WTC11 (cell line): Measurements from ENCODE around the gene ENTPD8. TPM values are rescaled to one million over a fixed set of nuclear protein-coding genes. Genes with fewer than 3 reads are reported as not detected.

ENCODE experiments used
- ATAC-seq: fragments of 200-7000 bp; cut with Tn5 transposase; 2 replicates; pipeline ENCODE4 v1.10.0; 2021; ENCODE audit warnings: mild to moderate bottlenecking, moderate library complexity
- CTCF ChIA-PET: fragments of 300-600 bp; sonication (Branson Sonifier 250); formaldehyde crosslinking; loops from one replicate; lab custom pipeline; 2021; ENCODE audit warnings: antibody characterized with exemption; lab: Charles Lee
- POLR2A ChIA-PET: fragments of 350-600 bp; sonication (Branson Sonifier 250); formaldehyde crosslinking; loops from one replicate; lab custom pipeline; 2021; ENCODE audit warnings: antibody characterized with exemption; lab: Charles Lee
- DNase-seq: peaks from one replicate; pipeline ENCODE4 v3.0.0; 2021; ENCODE audit warnings: low spot score
- H3K27ac Mint-ChIP-seq: 2 replicates; pipeline ENCODE4 v1.8.0; 2021; ENCODE audit warnings: mixed read lengths
- H3K27me3 Mint-ChIP-seq: 2 replicates; pipeline ENCODE4 v1.8.0; 2021; ENCODE audit warnings: low read depth, mild to moderate bottlenecking, moderate library complexity, mixed read lengths
- H3K36me3 Mint-ChIP-seq: 2 replicates; pipeline ENCODE4 v1.8.0; 2021; ENCODE audit warnings: mixed read lengths
- H3K4me1 Mint-ChIP-seq: 2 replicates; pipeline ENCODE4 v1.8.0; 2022; ENCODE audit warnings: mixed read lengths
- H3K4me3 Mint-ChIP-seq: 2 replicates; pipeline ENCODE4 v1.8.0; 2021; ENCODE audit warnings: mild to moderate bottlenecking, moderate library complexity, mixed read lengths
- H3K9me3 Mint-ChIP-seq: 2 replicates; pipeline ENCODE4 v1.8.0; 2021; ENCODE audit warnings: mixed read lengths
- ELF4 ChIP-seq: sonication (generic); formaldehyde crosslinking; IDR thresholded peaks from 2 replicates; pipeline ENCODE4 v1.8.1; 2022; ENCODE audit warnings: low read depth, mild to moderate bottlenecking, moderate library complexity, missing genetic modification reagents
- JAZF1 ChIP-seq: fragments of 250-450 bp; sonication (Bioruptor Pico); IDR thresholded peaks from 2 replicates; pipeline ENCODE4 v1.9.0; 2021; ENCODE audit warnings: moderate library complexity, mild to moderate bottlenecking, inconsistent platforms
- NFATC4 ChIP-seq: fragments of 250-450 bp; sonication (Bioruptor Pico); IDR thresholded peaks from 2 replicates; pipeline ENCODE4 v1.9.0; 2021; ENCODE audit warnings: mild to moderate bottlenecking
- NR1H2 ChIP-seq: sonication (generic); formaldehyde crosslinking; IDR thresholded peaks from 2 replicates; pipeline ENCODE4 v1.9.0; 2021; ENCODE audit warnings: mild to moderate bottlenecking, moderate library complexity, missing genetic modification reagents
- SP1 ChIP-seq: sonication (generic); formaldehyde crosslinking; conservative IDR thresholded peaks from 2 replicates; pipeline ENCODE4 v1.8.1; 2022; ENCODE audit warnings: missing genetic modification reagents
- TEAD1 ChIP-seq: sonication (generic); formaldehyde crosslinking; IDR thresholded peaks from 2 replicates; pipeline ENCODE4 v1.8.0; 2022; ENCODE audit warnings: mild to moderate bottlenecking, missing genetic modification reagents
- ZBTB21 ChIP-seq: sonication (generic); formaldehyde crosslinking; IDR thresholded peaks from 2 replicates; pipeline ENCODE4 v1.8.1; 2023; ENCODE audit warnings: mild to moderate bottlenecking, missing genetic modification reagents, borderline replicate concordance
- ZNF121 ChIP-seq: sonication (generic); formaldehyde crosslinking; IDR thresholded peaks from 2 replicates; pipeline ENCODE4 v1.8.0; 2023; ENCODE audit warnings: missing genetic modification reagents
- ZNF263 ChIP-seq: sonication (generic); formaldehyde crosslinking; IDR thresholded peaks from 2 replicates; pipeline ENCODE4 v1.8.1; 2022; ENCODE audit warnings: low read depth, mild to moderate bottlenecking, moderate library complexity, missing genetic modification reagents
- total RNA-seq: library from RNA; stranded (reverse); gene quantifications from 3 replicates; pipeline ENCODE4 v1.2.3, GENCODE V29; 2021
- TF ChIP-seq, protein P1 (sequence below): sonication (generic); formaldehyde crosslinking; IDR thresholded peaks from 2 replicates; pipeline ENCODE4 v1.8.1; 2022; ENCODE audit warnings: low read depth, missing genetic modification reagents, borderline replicate concordance
- TF ChIP-seq, protein P2 (sequence below): sonication (generic); formaldehyde crosslinking; IDR thresholded peaks from 2 replicates; pipeline ENCODE4 v1.8.0; 2023; ENCODE audit warnings: missing genetic modification reagents, mild to moderate bottlenecking, borderline replicate concordance
- TF ChIP-seq, protein P3 (sequence below): sonication (generic); formaldehyde crosslinking; IDR thresholded peaks from 2 replicates; pipeline ENCODE4 v1.8.1; 2023; ENCODE audit warnings: mild to moderate bottlenecking, missing genetic modification reagents, moderate library complexity

Gene ENTPD8
- total RNA-seq, 1 experiment from 2014 or later: 2.3 TPM

GRCh38 chr9:137417161-137418021, 23.8 kb downstream of the ENTPD8 start:
- ChIA-PET POLR2A (no interaction called here), CTCF (no interaction called here)
- H3K4me1 Mint-ChIP-seq: peaks cover 7% of the 10 kb centered on the region
- peak; percentile 10 for DNase-seq
- no peaks in the 10 kb centered on the region for H3K9me3 Mint-ChIP-seq
- no peak overlapping the region for H3K4me3 Mint-ChIP-seq
- H3K27me3 Mint-ChIP-seq: no peaks in the 10 kb centered on the region
- no peaks in the 10 kb centered on the region for H3K36me3 Mint-ChIP-seq
- no peak for ATAC-seq
- H3K27ac Mint-ChIP-seq: no peak overlapping the region
- TF ChIP-seq, protein P1, sequence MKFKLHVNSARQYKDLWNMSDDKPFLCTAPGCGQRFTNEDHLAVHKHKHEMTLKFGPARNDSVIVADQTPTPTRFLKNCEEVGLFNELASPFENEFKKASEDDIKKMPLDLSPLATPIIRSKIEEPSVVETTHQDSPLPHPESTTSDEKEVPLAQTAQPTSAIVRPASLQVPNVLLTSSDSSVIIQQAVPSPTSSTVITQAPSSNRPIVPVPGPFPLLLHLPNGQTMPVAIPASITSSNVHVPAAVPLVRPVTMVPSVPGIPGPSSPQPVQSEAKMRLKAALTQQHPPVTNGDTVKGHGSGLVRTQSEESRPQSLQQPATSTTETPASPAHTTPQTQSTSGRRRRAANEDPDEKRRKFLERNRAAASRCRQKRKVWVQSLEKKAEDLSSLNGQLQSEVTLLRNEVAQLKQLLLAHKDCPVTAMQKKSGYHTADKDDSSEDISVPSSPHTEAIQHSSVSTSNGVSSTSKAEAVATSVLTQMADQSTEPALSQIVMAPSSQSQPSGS (CRISPR knock-in tag): no peak
- TF ChIP-seq TEAD1 (CRISPR knock-in tag) (no peak), ZNF121 (CRISPR knock-in tag) (no peak), ELF4 (CRISPR knock-in tag) (no peak), JAZF1 (CRISPR knock-in tag) (no peak)
- TF ChIP-seq, protein P2, sequence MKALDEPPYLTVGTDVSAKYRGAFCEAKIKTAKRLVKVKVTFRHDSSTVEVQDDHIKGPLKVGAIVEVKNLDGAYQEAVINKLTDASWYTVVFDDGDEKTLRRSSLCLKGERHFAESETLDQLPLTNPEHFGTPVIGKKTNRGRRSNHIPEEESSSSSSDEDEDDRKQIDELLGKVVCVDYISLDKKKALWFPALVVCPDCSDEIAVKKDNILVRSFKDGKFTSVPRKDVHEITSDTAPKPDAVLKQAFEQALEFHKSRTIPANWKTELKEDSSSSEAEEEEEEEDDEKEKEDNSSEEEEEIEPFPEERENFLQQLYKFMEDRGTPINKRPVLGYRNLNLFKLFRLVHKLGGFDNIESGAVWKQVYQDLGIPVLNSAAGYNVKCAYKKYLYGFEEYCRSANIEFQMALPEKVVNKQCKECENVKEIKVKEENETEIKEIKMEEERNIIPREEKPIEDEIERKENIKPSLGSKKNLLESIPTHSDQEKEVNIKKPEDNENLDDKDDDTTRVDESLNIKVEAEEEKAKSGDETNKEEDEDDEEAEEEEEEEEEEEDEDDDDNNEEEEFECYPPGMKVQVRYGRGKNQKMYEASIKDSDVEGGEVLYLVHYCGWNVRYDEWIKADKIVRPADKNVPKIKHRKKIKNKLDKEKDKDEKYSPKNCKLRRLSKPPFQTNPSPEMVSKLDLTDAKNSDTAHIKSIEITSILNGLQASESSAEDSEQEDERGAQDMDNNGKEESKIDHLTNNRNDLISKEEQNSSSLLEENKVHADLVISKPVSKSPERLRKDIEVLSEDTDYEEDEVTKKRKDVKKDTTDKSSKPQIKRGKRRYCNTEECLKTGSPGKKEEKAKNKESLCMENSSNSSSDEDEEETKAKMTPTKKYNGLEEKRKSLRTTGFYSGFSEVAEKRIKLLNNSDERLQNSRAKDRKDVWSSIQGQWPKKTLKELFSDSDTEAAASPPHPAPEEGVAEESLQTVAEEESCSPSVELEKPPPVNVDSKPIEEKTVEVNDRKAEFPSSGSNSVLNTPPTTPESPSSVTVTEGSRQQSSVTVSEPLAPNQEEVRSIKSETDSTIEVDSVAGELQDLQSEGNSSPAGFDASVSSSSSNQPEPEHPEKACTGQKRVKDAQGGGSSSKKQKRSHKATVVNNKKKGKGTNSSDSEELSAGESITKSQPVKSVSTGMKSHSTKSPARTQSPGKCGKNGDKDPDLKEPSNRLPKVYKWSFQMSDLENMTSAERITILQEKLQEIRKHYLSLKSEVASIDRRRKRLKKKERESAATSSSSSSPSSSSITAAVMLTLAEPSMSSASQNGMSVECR (CRISPR knock-in tag): no peak

GRCh38 chr9:137416563-137417151, 24.5 kb downstream of the ENTPD8 start:
- POLR2A ChIA-PET: no interaction called here
- no peak overlapping the region for H3K4me3 Mint-ChIP-seq
- H3K27ac Mint-ChIP-seq: no peak overlapping the region
- no peak for TF ChIP-seq NR1H2
- TF ChIP-seq NFATC4: no peak
- no peak for TF ChIP-seq SP1
- TF ChIP-seq, protein P3, sequence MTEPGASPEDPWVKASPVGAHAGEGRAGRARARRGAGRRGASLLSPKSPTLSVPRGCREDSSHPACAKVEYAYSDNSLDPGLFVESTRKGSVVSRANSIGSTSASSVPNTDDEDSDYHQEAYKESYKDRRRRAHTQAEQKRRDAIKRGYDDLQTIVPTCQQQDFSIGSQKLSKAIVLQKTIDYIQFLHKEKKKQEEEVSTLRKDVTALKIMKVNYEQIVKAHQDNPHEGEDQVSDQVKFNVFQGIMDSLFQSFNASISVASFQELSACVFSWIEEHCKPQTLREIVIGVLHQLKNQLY (CRISPR knock-in tag): no peak
- no peaks in the 10 kb centered on the region for H3K4me1 Mint-ChIP-seq
- H3K36me3 Mint-ChIP-seq: no peaks in the 10 kb centered on the region
- ATAC-seq (no peak), DNase-seq (no peak)
- no peaks in the 10 kb centered on the region for H3K9me3 Mint-ChIP-seq
- CTCF ChIA-PET: interaction anchor here (0.5 kb wide), 1 partner anchor 41 kb away, joined by 3 read pairs; no protein-coding TSS in a partner anchor
- H3K27me3 Mint-ChIP-seq: no peaks in the 10 kb centered on the region

DNA sequence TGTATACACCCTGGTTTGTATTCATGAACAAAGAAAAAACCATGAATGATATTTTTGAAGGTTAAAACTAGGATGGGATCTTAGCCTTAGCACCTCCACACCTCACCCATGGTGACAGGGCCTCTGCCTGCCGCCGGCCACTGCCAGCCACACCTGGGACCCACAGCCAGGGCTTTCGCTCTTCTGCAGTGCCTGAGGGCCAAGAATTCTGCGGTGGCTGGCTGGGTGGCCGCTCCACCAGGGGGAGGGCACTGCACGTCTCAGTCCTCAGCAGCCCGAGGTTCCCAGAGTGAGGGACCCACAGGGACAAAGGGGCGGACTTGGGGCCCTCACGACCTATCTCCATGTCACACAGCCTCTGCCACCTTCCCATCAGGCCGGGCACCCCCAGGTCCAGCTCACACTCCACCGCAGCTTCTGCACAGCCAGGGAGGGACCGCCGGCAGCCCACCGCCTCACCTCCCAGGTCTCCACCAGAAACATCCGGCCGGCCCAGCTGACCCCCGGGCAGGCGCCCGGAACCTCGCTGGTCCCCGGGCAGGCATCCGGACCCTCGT, 25.1 kb downstream of the ENTPD8 start:
- Mint-ChIP-seq H3K4me3 (no peak overlapping the region), H3K27me3 (no peaks in the 10 kb centered on the region)
- TF ChIP-seq ZNF263 (CRISPR knock-in tag) (no peak), ZBTB21 (CRISPR knock-in tag) (no peak)

More for the DNA sequence above, 25.1 kb downstream of the ENTPD8 start:
- ATAC-seq (no peak), DNase-seq (no peak)
- ChIA-PET CTCF (interaction anchor here (1.0 kb wide), 1 partner anchor 93 kb away, joined by 3 read pairs; no protein-coding TSS in a partner anchor), POLR2A (no interaction called here)
- Mint-ChIP-seq H3K4me1 (no peaks in the 10 kb centered on the region), H3K36me3 (no peaks in the 10 kb centered on the region), H3K9me3 (no peaks in the 10 kb centered on the region), H3K27ac (no peak overlapping the region)
